Measurements from ENCODE around the gene PLCXD1. TPM values are rescaled to one million over a fixed set of nuclear protein-coding genes. Genes with fewer than 3 reads are reported as not detected.
A peak's percentile ranks its signal among the peaks of the same experiment; 100 is the strongest.

PLCXD1 gene
- total RNA-seq, 4 donors from 2014 or later: 1.1 to 8.8 (median 6.0) TPM

- ATAC-seq: no peak
- H3K4me1 ChIP-seq: peaks cover 0 to 16% (median 4%) of the 10 kb centered on the region in 3 donors
- peaks cover 0 to 30% of the 10 kb centered on the region in 2 donors for H3K36me3 ChIP-seq
- no peaks in the 10 kb centered on the region for H3K9me3 ChIP-seq
- no peak overlapping the region for H3K27ac ChIP-seq
- H3K27me3 ChIP-seq: peaks cover 41% of the 10 kb centered on the region
- H3K4me3 ChIP-seq: peak overlapping the region in 1 of 2 donors; percentile 35
- no peak for TF ChIP-seq POLR2AphosphoS5 (IDR thresholded peaks at IDR 0.05)
- TF ChIP-seq POLR2A (IDR thresholded peaks at IDR 0.05): no peak
- no peak for TF ChIP-seq EP300 (IDR thresholded peaks at IDR 0.05)
- TF ChIP-seq CTCF (IDR thresholded peaks at IDR 0.05): no peak
- 25 to 46% methylated on average over 6 to 12 of the region's 35 CpGs for WGBS, 2 donors (ENCODE audit: low coverage in 1 of 2)
These were observed 50.8 kb downstream of the PLCXD1 start for GRCh38 chrX:331825-332495.

- Histone ChIP-seq H3K36me3 (peaks cover 0 to 35% of the 10 kb centered on the region in 2 donors), H3K27ac (no peak overlapping the region), H3K4me1 (peaks cover 0 to 16% (median 4%) of the 10 kb centered on the region in 3 donors), H3K4me3 (no peak overlapping the region), H3K27me3 (peaks cover 36% of the 10 kb centered on the region), H3K9me3 (no peaks in the 10 kb centered on the region)
- no peak for ATAC-seq
- WGBS, 2 donors (ENCODE audit: low coverage in 1 of 2): no CpG with 5 or more reads among the region's 23 CpGs
- TF ChIP-seq POLR2A (IDR thresholded peaks at IDR 0.05) (no peak), CTCF (IDR thresholded peaks at IDR 0.05) (no peak), EP300 (IDR thresholded peaks at IDR 0.05) (no peak), POLR2AphosphoS5 (IDR thresholded peaks at IDR 0.05) (no peak)
These were observed 51.3 kb downstream of the PLCXD1 start for GRCh38 chrX:332496-332860.

GRCh38 chrX:332916-333610 is 51.9 kb downstream of the PLCXD1 start:
- no peak for TF ChIP-seq POLR2AphosphoS5 (IDR thresholded peaks at IDR 0.05)
- no peak for TF ChIP-seq POLR2A (IDR thresholded peaks at IDR 0.05)
- TF ChIP-seq EP300 (IDR thresholded peaks at IDR 0.05): no peak
- TF ChIP-seq CTCF (IDR thresholded peaks at IDR 0.05): no peak
- Histone ChIP-seq H3K27ac (no peak overlapping the region), H3K9me3 (no peaks in the 10 kb centered on the region), H3K4me3 (no peak overlapping the region), H3K36me3 (peaks cover 0 to 37% of the 10 kb centered on the region in 2 donors), H3K4me1 (peaks cover 0 to 16% (median 4%) of the 10 kb centered on the region in 3 donors), H3K27me3 (peaks cover 32% of the 10 kb centered on the region)
- ATAC-seq: no peak
- no CpG with 5 or more reads among the region's 33 CpGs for WGBS, 2 donors (ENCODE audit: low coverage in 1 of 2)

- H3K27me3 ChIP-seq: peaks cover 32% of the 10 kb centered on the region
- peaks cover 0 to 16% (median 4%) of the 10 kb centered on the region in 3 donors for H3K4me1 ChIP-seq
- H3K36me3 ChIP-seq: peaks cover 0 to 44% of the 10 kb centered on the region in 2 donors
- no peak overlapping the region for H3K4me3 ChIP-seq
- TF ChIP-seq POLR2A (IDR thresholded peaks at IDR 0.05): no peak
- TF ChIP-seq CTCF (IDR thresholded peaks at IDR 0.05): no peak
- TF ChIP-seq EP300 (IDR thresholded peaks at IDR 0.05): no peak
- TF ChIP-seq POLR2AphosphoS5 (IDR thresholded peaks at IDR 0.05): no peak
- 95% methylated on average over 3 of the region's 51 CpGs; no CpG with 5 or more reads in 1 of the 2 donors for WGBS, 2 donors (ENCODE audit: low coverage in 1 of 2)
- H3K9me3 ChIP-seq: no peaks in the 10 kb centered on the region
- H3K27ac ChIP-seq: no peak overlapping the region
- ATAC-seq: no peak
These were observed 52.6 kb downstream of the PLCXD1 start for GRCh38 chrX:333611-334311.
